ENCODE results near the gene HEATR5B. TPM values are rescaled to one million over a fixed set of nuclear protein-coding genes. Genes with fewer than 3 reads are reported as not detected.
"Not testable (repeated sequence)": the region's sequence is repeated elsewhere in the genome, so short reads cannot be mapped to it uniquely, and the experiment has no call there.

Gene HEATR5B
- total RNA-seq, 2 donors from 2014 or later = 17.1 to 21.1 TPM

DNA sequence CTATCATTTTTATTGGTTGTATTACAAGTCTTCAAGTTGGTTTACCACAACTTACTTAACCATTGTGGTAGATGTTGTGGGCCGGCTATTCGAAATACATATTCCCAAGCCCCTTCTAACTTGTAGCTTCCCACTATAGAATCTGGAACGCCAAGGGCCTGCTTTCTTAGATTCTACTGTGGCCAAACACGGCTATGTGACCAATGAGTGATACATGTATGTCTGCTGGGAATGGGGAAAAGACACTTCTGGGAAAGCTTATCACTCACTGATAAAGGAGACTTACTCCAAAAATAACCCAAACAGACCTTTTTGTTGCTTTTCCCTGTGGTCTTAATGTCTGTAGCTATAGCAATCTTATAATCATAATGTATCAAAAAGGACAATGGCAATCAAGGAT lies 142.3 kb downstream of the HEATR5B start:
- DNase-seq (ENCODE audit: low spot score in 2 of 2) = no peak

DNA sequence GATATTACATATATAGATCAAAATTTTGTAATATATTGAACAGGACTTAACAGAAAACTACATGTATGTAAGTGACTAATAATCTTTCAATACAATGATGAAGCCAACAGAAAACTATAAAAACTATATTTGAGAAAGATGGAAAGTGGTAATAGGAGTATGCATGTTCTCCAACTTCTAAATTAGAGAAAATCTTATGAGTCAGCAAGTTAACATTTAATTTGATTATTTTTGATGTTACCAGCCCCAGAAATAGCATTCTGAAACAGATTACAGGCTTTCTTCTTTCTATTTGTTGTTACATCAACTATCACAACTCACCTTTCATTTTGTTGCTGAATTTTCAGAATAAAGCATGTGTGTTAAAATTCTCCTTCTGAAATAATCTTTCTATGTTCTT lies 147.6 kb downstream of the HEATR5B start:
- not testable (repeated sequence) for DNase-seq (ENCODE audit: low spot score in 2 of 2); H3K27ac Mint-ChIP-seq; ATAC-seq; H3K36me3 Mint-ChIP-seq; H3K9me3 Mint-ChIP-seq

More for the DNA sequence above, 142.3 kb downstream of the HEATR5B start:
- Mint-ChIP-seq H3K36me3 (no peaks in the 10 kb centered on the region), H3K9me3 (no peaks in the 10 kb centered on the region), H3K27ac (no peak overlapping the region)
- ATAC-seq = no peak

DNA sequence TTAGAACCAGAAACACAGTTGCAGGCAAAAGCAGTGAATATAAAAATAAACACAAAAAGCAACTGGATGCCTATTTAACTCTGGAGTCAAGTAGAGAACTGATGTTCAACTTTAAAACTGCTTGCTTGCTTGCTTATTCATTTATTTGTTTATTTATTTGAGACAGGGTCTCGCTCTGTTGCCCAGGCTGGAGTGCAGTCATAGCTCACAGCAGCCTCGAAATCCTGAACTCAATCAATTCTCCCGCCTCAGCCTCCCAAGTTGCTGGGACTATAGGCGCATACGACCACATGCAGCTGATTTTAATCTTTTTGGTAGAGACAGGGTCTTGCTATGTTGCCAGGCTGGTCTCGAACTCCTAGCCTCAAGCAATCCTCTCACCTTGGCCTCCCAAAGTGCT lies 152.5 kb downstream of the HEATR5B start:
- not testable (repeated sequence) for ATAC-seq, H3K9me3 Mint-ChIP-seq

More for the DNA sequence above, 152.5 kb downstream of the HEATR5B start:
- not testable (repeated sequence) for DNase-seq (ENCODE audit: low spot score in 2 of 2); H3K27ac Mint-ChIP-seq
- H3K36me3 Mint-ChIP-seq = peaks cover 0 to 11% of the 10 kb centered on the region in 2 donors

Other genes starting within 250 kb of the HEATR5B start
- gene STRN, start 117.8 kb downstream of the HEATR5B start, total RNA-seq = 10 to 100 TPM; 29.8 to 37.2 TPM
- 10 to 100 TPM in 1 of 2 donors, 1 to 10 TPM in 1; 9.4 to 26.8 TPM for gene GPATCH11, start 146 bp upstream of the HEATR5B start, total RNA-seq
- gene EIF2AK2, start 72.6 kb upstream of the HEATR5B start, total RNA-seq = 10 to 100 TPM; 32.0 to 68.6 TPM
- gene SULT6B1, start 104.3 kb upstream of the HEATR5B start, total RNA-seq = not detected
- 10 to 100 TPM; 29.1 to 46.9 TPM for gene CEBPZOS, start 112.1 kb upstream of the HEATR5B start, total RNA-seq
- 10 to 100 TPM; 60.6 to 79.1 TPM for gene CEBPZ, start 147.2 kb upstream of the HEATR5B start, total RNA-seq
- gene NDUFAF7, start 147.3 kb upstream of the HEATR5B start, total RNA-seq = 10 to 100 TPM; 21.7 to 26.5 TPM
- gene PRKD3, start 240.5 kb upstream of the HEATR5B start, total RNA-seq = 10 to 100 TPM; 18.1 to 20.6 TPM